SHP77 (cell line): ENCODE results near the gene SELENOO.
A peak's percentile ranks its signal among the peaks of the same experiment; 100 is the strongest.

ENCODE experiments used
- DNase-seq, 2 experiments: peaks; one replicate each; lab custom pipeline; 2025; lab: John Stamatoyannopoulos, UW

SELENOO gene

DNA sequence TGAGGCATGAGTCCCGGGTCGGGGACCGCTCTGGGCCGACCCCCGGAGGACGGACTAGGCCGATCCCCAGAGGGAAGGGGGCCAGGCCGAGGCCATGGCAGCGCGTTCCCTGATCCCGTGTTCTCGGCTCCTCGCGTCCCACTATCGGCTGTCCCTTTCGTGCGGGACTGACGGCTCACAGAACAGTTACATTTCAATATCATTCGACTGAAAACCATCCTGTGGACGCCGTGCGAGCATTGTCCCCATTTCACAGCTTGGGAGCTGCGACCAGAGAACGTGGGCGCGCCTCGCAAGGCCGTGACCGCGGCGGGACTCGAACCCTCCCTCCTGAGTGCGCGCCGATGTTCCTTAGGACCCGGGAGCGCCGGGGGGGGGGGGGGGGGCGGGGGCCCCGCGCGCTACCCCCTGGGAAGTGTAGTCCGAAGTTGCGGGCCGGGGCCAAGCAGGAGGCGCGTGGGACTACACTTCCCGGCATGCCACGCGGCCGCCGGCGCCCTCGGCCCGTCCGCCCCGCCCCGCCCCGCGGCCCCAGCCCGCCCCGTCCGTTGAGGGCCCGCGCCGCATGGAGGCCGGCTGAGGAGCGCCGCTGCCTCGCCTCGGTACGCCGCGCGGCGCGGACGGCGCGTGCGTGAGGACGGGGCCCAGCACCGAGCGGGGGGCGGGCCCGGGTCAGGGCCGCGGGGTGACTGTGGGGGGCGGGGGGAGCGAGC is 15.3 kb upstream of the SELENOO start, which contains the start of gene TRABD:
TRABD (plus strand) TSS at position 539 of the 713 bp plus-strand sequence. CDS start 7,148 bp downstream, outside the sequence.
- peak; percentile 89 to 95 for DNase-seq

DNA sequence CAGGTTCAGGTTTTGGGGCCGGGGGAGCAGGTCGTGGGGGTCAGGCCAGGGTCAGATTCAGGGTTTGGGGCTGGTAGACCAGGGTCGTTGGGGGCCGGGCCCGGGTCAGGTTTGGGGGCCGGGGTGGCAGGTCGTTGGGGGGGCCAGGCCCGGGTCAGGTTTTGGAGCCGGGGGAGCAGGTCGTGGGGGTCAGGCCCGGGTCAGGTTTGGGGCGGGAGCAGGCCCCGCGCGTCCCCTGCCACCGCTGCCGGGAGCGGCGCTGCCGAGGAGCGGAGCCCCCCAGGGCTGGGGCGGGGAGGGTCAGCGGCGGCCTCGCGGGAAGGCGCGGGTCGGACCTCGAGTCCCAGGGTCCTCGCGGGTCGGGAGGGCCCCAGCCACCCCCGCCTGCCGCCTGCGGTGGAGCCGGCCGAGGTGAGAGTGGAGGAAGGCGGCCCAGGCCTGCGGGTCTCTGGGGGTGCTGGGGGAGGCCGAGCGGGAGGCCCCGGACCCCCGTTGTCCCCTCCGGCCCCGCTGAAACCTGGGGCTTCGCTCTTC is 14.6 kb upstream of the SELENOO start:
- no peak for DNase-seq

DNA sequence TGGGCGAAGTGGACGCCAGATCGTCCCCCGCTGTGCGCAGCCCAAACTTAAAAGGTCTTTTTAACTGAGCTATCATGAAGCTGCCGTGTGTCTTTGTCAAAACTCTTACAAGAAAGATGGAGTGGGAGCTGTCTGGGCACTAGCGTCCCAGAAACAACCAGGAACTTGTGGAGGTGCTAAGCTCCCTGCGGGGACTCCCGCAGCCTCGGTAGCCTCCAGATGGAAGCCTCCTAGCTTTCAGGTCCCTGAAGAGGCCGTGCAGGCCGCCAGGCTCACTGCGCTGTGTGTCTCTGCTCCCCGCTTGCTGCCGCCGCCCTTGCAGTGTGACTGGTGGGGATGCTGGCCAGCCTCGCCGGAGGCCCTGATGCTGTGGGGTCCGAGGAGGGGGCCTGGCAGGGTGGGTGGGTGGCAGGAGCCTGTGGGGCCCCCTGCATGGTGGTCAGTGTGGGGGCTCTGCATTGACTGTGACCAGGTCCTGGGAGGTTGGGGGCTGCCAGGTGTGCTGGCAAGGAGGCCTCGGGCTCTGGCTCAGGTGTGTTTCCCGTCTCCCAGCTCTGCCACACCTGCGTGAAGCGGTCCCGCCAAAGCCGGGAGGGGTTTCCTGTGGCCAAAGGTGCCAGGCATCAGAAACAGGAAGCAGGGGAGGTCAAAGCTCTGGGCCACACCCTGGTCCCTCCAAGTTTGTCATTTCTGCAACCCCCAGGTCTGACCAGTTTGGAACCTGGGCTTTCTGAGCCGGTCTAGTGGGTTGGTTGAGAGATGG is 13.9 kb upstream of the SELENOO start:
- DNase-seq: no peak

DNA sequence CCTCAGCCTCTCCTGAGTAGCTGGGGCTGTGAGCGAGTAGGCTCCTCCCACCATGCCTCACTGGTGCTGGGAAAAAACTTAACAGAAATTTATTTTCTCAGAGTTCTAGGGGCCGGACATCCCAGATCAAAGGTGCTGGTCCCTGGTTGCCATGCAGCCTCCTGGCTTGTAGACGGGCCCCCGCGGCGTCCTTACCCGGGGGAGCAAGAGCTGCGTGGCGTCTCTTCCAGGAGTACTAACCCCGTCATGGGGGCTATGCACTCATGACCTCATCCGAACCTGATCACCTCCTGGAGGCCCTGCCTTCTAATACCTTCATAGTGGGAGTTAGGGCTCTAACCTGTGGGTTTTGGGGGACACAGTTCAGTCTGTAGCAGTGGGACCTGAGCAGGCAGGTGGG is 12.5 kb upstream of the SELENOO start:
- no peak for DNase-seq

DNA sequence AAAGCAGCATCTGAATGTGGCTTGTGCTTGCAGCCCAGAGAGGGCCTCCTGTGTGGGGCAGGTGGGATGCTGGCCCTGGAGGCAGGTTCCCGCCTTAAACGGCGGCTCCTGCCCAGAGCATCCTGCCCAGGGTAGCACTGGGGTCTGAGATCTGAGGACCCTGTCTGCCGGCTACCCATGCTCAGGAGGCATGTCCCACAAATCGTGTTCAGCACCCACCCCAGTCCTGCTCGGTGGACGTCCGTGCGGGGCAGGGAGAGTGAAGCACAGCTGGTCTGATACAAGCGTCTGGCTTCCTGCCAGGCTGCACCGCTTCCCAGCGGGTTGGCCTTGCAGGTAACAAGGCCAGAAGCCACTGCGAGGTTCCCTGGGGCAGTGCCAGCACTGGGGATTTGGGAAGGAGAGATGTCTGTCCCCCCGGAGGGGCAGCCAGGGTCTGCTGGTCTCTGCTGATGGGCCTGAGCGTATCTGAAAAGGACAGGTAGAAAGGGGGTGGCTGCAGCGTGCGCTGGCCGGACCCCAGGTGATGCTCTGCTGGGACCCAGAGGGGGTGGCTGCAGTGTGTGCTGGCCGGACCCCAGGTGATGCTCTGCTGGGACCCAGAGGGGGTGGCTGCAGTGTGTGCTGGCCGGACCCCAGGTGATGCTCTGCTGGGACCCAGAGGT is 11.5 kb upstream of the SELENOO start:
- peak; percentile 48 to 67 for DNase-seq

DNA sequence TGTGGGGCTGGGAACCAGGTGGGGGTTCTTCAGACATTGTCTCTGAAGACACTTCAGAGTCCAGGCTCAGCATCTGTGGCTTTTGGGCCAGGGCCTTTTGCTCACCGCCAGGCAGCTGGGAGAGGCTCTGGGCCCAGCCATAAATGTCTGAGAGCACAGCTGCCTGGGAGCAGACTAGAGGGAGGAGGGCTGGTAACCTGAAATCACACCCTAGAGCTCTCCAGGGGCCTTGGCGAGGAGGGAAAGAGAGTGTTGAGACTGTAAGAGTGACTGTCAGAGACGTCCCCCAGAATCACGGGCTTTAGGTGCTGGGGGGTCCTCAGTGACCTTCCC is 11.0 kb upstream of the SELENOO start:
- peak; percentile 66 to 80 for DNase-seq

DNA sequence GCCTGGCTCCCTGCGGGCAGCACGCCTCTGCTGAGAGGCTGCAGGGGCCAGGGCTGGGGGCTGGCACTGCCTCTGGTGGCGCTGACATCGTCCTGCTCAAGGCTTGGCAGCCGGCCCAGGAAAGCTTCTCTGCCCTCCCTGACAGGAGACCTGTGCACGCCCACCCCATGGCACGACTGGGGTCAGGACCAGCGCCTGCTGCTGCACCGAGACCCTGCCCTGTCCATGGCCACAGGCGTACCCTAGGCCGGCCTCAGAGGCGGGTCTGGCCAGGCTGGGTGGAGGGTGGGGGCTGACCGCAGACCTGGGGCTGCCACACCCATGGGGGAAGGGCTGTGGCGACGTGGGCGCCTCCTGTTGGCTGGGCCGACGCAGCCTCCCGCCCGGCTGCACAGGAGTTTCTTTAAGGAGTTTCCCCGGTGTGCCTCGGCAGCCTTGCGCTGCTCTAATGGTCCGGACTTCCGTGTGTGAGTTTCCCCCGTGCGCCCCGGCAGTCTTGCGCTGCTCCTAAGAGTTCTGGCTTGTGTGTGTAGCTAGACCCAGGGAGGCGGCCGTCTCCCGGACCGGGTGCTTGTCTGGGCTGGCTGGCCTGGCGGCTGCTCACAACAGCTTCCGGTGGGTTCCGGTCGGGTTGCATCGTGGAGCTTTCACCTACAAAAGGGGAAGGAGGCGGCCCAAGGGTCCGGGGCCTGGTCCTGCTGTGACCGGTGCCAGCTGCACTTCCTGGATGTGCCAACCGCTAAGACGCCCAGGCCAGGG is 10.4 kb upstream of the SELENOO start:
- peak; percentile 76 to 84 for DNase-seq

DNA sequence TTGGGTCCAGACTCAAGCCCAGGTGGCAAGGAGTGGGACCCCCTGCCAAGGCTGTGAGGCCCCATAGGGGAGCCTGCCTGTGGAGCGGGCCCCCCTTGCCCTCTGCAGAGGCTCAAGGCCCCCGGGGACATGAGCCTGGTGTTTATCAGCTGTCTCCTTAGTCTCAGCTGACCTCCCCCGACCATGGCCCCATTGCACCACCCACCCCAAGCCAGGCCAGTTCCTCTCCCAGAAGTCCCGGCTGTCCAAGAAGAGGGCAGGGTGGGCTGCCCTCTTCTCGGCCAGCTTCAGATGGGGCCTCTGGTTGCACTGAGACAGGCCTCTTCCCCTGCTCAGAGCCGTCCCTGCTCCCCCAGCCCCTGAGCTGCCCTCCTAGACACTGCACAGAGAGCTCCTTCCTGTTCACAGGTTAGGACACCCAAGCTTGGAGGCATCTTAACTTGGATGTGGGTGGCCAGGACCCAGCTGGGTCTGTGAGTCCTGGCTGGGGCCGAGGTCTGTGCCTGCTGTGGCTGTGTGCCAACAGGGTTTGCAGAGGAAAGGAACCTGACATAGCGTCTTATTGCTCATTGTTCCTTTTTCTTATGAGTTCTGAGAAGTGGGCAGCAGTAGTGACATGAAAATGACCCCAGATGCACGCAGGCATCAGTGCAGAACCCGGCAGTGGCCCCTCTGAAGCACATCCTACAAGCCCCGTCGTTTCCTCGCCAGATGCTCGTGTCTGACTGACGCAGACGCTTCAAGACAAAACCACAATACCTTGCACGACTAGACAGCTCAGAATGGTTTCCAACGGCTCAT is 9.7 kb upstream of the SELENOO start:
- DNase-seq: no peak

DNA sequence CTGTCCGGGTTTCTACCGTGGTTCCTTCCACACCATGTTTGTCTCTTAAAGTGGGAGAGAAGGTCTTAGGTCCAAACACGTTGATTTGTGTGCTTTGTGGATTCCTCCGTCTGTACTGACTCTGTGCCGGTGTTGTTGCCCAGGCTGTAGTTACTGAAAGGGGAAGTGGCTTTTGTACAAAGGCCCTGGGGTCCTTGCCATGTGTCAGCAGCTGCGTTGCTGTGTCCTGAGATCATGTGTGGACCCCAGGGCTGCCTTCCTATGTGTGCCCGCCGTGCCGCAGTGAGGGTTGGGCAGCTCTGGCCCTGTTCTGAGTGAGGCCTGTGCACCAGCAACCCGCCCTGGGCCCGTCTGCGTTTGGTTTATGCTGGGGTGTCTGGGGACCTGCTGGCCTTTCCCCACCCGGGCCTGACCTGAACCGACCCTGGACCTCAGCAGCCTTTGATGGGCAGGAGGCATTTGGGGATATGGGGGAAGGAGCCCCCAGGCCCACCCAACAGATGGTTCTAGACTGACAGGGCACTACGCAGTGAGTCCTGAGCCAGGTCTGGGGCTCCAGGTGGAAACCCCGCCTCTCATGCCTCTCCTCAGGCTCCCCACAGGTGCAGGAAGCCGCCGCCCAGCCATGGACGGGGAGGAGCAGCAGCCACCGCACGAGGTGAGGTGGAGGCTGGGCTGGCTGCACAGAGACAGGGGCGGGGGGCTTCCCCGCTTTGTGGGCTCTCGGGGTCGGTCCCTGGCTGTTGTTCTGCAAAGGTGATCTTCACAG is 8.2 kb upstream of the SELENOO start:
- DNase-seq: no peak

DNA sequence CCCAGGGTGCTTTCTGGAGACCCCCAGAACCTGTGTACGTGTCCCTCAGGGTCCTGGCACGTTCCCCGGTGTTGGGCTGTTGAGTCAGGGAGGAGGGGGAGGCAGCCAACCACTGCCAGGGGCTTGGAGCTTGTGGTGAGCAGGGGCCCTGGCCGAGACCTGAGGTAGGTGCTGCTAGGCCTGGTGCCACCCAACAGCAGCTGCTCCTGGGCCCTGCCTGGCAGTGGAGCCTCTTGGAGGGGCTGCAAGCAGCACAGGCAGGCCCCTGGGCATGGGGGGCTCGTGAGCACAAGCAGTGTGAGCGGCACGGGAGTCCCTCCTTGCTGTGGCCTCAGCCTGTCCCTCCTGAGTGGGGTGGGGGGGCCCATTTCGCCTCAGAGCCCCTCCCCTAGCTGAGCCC is 7.2 kb upstream of the SELENOO start:
- no peak for DNase-seq

DNA sequence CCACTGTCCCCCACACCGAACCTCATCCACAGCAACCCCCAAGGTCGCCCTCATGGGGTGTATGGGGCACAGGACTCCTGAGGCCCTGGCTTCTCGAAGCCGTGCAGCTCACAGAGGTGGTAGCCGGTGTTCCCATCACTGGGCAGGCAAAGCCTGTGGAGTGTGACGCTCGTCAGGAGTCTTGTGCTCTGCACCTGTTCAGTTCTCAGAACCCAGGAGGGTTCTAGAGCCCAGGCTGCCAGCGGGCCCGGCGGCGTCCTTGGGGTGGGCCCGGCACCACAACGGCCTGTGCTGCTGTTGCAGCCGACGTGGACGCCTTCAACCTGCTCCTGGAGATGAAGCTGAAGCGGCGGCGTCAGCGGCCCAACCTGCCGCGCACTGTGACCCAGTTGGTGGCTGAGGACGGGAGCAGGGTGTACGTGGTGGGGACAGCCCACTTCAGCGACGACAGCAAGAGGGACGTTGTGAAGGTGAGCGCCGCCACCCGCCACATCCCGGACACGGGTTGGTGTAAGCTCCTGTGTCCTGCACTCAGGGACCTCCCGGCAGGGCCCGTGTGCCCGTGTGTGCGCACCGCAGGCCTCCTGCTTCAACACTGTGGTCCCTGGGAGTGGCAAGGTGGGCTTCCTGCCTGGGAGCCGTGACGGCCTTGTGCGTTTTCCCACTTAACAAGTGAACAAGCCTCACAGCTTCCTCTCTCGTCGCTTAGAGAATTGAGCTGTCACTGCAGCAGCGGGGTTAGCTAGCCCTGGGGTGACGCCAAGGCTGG is 6.6 kb upstream of the SELENOO start:
- no peak for DNase-seq

DNA sequence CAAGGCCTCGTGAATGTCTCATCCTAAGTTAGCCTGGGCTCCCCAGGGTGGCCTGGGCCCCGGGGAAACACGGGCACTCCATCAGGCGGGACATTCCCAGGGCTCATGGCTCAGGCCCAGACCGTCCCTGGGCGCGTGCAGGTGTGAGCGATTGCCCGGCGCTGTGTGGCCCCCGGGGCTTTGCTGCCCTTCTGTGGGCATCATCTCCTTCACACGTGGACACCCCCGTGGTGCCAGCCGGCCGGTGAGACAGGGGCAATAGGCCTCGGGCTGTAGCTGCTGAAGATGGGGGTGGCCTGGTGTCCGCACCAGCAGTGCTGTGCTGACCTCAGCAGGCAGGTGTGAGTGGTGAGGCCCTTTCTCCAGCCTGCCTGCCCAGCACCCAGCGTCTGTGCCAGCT is 4.6 kb upstream of the SELENOO start:
- no peak for DNase-seq

DNA sequence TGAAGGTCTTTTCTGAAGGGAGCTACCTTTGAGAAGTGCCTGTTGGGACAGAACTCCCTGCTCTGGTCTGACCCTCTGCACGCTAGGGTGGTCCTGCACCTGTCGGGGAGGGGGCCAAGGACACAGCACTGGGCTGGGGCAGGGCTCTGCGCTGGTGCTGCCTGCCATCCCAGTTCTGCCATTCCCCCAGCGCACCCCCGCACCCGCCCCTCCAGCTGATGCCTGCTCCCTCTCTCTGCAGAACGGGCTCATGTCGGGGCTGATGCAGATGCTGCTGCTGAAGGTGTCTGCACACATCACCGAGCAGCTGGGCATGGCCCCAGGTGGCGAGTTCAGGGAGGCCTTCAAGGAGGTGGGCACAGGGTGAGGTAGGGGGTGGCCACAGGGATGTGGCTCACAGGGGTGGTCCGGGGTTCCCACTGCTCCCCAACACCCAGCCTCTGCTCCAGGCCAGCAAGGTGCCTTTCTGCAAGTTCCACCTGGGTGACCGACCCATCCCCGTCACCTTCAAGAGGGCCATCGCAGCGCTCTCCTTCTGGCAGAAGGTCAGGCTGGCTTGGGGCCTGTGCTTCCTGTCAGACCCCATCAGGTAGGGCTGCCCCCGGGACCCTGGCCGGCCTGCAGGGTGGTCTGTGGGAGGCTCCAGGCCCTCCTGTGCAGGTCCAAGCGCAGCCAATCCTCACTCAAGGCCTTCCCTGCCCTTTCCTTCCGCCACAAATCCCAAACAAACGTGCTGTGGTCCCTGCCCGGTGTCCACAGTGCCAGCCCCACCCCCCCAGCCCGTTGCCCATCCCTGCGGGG is 3.6 kb upstream of the SELENOO start:
- no peak for DNase-seq

DNA sequence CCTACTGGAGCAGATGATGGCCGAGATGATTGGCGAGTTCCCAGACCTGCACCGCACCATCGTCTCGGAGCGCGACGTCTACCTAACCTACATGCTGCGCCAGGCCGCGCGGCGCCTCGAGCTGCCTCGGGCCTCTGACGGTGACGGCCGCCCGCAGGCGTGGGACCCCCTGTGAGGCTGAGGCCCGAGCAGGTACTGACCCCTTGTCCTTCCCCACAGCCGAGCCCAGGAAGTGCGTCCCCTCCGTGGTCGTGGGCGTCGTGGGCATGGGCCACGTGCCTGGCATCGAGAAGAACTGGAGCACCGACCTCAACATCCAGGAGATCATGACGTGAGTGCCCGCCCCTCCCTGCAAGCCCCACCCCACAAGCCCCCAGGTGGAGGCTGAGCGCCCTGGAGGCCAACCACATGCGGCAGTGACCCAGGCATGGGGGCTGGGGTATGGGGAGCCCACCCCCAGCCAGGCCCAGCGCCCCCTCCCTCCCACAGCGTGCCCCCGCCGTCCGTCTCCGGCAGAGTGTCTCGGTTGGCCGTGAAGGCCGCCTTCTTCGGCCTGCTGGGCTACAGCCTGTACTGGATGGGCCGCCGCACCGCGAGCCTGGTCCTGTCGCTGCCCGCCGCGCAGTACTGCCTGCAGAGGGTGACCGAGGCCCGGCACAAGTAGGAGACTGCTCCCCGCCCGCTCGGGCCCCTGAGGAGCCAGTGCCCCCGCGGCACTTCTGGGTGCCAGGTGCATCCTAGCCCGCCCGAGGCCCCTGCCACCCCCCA is 2.8 kb upstream of the SELENOO start:
- no peak for DNase-seq

DNA sequence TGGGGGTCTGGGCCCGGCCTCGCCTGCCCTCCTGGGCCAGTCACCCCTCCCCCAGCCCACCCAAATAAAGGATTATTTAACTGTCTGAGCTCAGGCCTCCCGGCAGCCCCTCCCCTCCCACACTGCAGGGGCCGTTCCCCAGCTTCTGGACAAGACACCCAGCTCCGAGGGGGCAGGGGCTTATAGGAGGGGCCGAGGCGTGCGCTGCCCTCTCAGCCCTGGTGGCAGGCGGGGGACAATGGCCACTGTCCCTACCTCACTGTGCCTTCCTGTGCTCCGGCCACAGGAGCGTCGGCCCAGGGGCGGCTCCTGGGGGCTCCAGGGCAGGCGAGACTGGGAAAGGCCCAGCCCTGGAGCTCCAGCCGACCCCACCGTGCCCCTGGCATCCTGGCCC is 2.2 kb upstream of the SELENOO start:
- no peak for DNase-seq

DNA sequence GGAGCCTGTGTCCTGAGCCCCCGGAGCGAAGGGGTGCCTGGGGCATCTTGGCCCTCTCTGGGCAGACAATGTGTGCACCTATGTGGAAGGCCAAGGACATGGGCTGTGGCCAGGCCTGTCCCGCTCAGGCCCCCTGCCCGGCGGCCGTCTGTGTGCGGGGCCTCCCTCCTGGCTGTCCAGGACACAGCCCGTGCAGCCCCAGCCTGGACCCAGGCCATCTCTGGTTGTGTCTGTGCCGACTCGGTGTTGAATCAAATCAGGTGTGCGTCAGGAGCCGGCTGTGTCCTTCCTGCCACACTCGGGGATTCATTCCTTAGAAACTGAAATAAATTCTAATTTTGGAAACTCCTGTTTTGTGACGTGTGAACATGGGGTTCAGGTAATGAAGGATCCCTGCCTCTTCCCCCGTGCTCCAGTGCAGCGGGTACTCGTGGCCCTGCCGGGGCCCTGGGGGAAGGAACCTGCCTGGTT is 1.5 kb upstream of the SELENOO start:
- DNase-seq: no peak

DNA sequence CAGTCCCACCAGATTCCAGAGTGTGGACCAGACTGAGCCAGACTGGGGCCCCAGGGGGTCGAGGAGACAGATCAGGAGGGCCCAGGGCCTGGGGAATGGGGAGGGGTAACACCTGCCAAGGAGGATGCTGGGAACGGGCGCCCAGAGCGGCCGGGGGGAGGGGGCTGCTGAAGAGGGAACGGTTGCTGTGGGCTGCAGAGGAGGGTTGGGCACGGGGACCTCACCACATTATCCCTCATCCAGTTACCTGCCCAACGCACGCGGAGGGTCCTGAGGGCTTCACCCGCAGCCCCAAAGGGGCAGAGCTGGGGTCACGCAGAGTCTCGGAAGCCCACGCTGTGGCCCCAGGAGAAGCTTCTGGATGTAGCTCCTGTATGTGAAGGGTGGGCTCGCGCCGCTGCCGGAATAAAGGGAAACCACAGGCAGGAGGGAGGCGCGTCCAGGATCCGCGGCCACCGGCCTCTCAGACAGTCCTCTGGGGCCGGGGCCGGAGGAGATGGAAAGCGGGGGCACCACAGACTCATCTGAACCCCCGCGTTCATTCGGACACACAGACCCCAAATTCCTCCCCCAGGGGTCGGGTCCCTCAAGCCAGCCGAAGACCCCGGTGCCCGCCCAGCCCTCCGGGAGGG is 866 bp upstream of the SELENOO start:
- DNase-seq: no peak
